Activated naive CD8-positive, alpha-beta T cell (primary cell): Measurements from ENCODE around the gene ZYX.

Source experiments
- H3K27ac Mint-ChIP-seq: one replicate; pipeline ENCODE4 v1.8.0; 2021; ENCODE audit warnings: mixed read lengths
- H3K27me3 Mint-ChIP-seq: one replicate; pipeline ENCODE4 v1.8.0; 2021; ENCODE audit warnings: mixed read lengths
- H3K36me3 Mint-ChIP-seq: one replicate; pipeline ENCODE4 v1.8.0; 2021; ENCODE audit warnings: mixed read lengths
- H3K4me1 Mint-ChIP-seq: one replicate; pipeline ENCODE4 v1.8.0; 2021; ENCODE audit warnings: low read depth, mixed read lengths
- H3K4me3 Mint-ChIP-seq: one replicate; pipeline ENCODE4 v1.8.0; 2021; ENCODE audit warnings: mild to moderate bottlenecking, mixed read lengths
- H3K9me3 Mint-ChIP-seq: one replicate; pipeline ENCODE4 v1.8.0; 2021; ENCODE audit warnings: low read depth, mixed read lengths

The ZYX gene

DNA sequence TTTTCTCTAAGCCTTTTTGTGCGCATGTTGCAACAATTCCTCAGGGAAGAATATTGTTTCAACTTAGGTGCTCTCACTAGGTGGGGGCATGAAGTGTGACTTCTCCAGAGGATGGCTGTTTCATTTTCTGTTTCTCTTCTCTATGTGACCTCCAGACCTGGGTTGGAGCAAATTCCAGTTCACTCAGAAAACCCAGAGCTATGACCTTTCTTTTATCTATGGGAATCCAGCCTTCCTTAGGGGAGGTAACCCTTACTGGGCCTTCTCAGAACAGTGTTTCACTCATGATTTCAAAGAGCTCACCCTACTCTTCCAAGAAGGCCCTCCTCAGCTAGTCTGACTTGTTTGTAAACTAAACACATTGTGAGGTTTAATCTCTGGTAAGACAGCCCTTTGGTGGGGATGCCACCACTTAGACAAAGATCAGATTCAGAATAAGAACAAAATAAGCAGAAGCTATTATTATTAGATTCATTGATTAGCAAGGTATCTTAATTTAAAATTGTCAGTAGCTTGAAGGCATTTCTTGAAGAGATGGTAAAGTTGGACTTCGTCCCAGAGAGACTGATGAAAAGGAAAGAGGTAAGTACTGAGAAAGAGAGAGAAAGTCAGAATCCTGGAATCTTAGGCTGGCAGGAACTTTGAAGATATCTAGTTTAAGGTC lies 45.5 kb downstream of the ZYX start:
- no peak overlapping the region for H3K4me3 Mint-ChIP-seq
- no peaks in the 10 kb centered on the region for H3K9me3 Mint-ChIP-seq
- H3K36me3 Mint-ChIP-seq = peaks cover 6% of the 10 kb centered on the region
- H3K4me1 Mint-ChIP-seq = peaks cover 13% of the 10 kb centered on the region
- peak overlapping the region; percentile 47 for H3K27ac Mint-ChIP-seq
- no peaks in the 10 kb centered on the region for H3K27me3 Mint-ChIP-seq

- H3K9me3 Mint-ChIP-seq = no peaks in the 10 kb centered on the region
- no peak overlapping the region for H3K27ac Mint-ChIP-seq
- H3K4me1 Mint-ChIP-seq = peaks cover 16% of the 10 kb centered on the region
- H3K36me3 Mint-ChIP-seq = peaks cover 7% of the 10 kb centered on the region
- no peak overlapping the region for H3K4me3 Mint-ChIP-seq
- no peaks in the 10 kb centered on the region for H3K27me3 Mint-ChIP-seq
Observed at GRCh38 chr7:143429770-143430698, 48.9 kb downstream of the ZYX start.

- H3K9me3 Mint-ChIP-seq = no peaks in the 10 kb centered on the region
- no peak overlapping the region for H3K4me3 Mint-ChIP-seq
- H3K4me1 Mint-ChIP-seq = peaks cover 16% of the 10 kb centered on the region
- H3K27ac Mint-ChIP-seq = no peak overlapping the region
- H3K27me3 Mint-ChIP-seq = no peaks in the 10 kb centered on the region
- H3K36me3 Mint-ChIP-seq = peaks cover 11% of the 10 kb centered on the region
Observed at GRCh38 chr7:143431109-143431508, 50.0 kb downstream of the ZYX start.

DNA sequence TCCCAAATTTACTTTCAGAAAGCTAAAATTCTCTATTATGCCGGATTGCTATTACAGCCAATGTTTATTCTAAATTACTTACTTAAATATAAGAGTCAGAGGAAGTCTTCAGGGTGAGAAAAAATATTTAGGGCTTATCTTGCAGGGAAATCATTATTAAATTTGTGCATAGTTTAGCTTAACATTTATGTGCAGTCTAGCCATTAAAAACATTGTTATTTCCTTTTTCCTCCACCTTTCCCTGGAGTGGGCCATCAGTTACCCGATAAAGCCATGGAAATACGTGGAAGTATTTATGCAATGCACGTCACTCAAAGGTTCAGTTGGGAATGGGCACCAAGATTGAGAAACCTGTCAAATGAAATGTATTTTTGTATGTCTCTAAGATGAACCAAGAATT lies 52.6 kb downstream of the ZYX start:
- no peak overlapping the region for H3K27ac Mint-ChIP-seq
- peaks cover 32% of the 10 kb centered on the region for H3K4me1 Mint-ChIP-seq
- no peaks in the 10 kb centered on the region for H3K27me3 Mint-ChIP-seq
- peaks cover 12% of the 10 kb centered on the region for H3K36me3 Mint-ChIP-seq
- H3K4me3 Mint-ChIP-seq = no peak overlapping the region
- no peaks in the 10 kb centered on the region for H3K9me3 Mint-ChIP-seq

- Mint-ChIP-seq H3K9me3 (no peaks in the 10 kb centered on the region), H3K27me3 (no peaks in the 10 kb centered on the region), H3K4me1 (peaks cover 34% of the 10 kb centered on the region), H3K27ac (no peak overlapping the region), H3K4me3 (no peak overlapping the region), H3K36me3 (peaks cover 14% of the 10 kb centered on the region)
Observed at GRCh38 chr7:143434660-143435059, 53.5 kb downstream of the ZYX start.

DNA sequence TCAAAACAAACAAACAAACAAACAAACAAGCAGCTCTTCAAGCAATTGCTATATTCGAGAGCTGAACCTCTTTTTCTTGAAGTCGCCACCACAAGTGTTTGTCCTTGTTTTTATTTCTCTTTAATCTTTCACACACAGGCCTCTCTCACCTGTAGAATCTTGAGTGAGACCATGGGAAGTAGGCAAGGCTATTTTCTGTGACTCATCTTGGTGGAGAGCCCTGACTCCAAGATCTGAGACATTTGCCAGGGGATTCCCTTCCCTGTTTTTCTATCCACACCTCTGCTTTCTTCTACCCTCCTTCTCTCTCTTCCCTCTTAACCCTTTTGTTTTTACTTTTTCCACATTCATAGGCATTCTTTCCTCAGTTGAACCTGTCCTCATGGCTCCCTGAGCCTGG lies 54.1 kb downstream of the ZYX start:
- H3K9me3 Mint-ChIP-seq = no peaks in the 10 kb centered on the region
- H3K27ac Mint-ChIP-seq = no peak overlapping the region
- H3K4me3 Mint-ChIP-seq = no peak overlapping the region
- H3K27me3 Mint-ChIP-seq = no peaks in the 10 kb centered on the region
- H3K4me1 Mint-ChIP-seq = peaks cover 34% of the 10 kb centered on the region
- H3K36me3 Mint-ChIP-seq = peaks cover 17% of the 10 kb centered on the region

DNA sequence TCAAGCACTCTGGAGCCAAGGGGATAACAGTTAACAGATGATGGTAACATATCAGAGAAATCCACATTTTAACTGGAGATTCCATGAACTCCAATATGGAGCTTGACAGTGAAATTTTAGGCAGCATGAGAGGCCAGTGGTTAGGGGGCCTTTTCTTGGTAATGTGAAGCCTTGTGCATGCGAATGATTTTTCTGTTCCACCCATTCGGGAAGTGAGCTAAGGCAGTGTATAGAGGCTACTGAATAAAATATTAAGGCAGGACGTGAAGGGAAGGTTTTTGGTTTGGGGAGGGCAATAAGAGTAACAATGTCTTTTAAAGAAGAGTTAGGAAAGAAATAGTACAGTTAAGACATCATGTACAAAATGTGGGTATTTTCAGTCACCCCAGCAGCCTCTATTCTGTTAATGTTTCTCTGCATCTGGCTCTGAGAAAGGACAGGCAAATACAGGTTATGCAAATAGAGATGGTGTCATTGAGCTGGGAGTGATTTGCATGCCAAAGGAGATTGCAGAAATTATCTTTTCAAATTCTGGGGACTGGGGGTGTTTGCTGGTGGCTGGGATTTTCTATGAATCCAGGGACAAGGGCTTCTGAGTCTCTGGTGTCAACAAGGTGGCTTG lies 55.3 kb downstream of the ZYX start:
- Mint-ChIP-seq H3K4me1 (peaks cover 34% of the 10 kb centered on the region), H3K9me3 (no peaks in the 10 kb centered on the region), H3K27ac (peak overlapping the region; percentile 16), H3K4me3 (no peak overlapping the region), H3K27me3 (no peaks in the 10 kb centered on the region), H3K36me3 (peaks cover 20% of the 10 kb centered on the region)

- Mint-ChIP-seq H3K4me3 (no peak overlapping the region), H3K27ac (peak overlapping the region; percentile 25), H3K9me3 (no peaks in the 10 kb centered on the region), H3K4me1 (peaks cover 31% of the 10 kb centered on the region), H3K27me3 (no peaks in the 10 kb centered on the region), H3K36me3 (peaks cover 27% of the 10 kb centered on the region)
Observed at GRCh38 chr7:143437578-143437977, 56.4 kb downstream of the ZYX start.

GRCh38 chr7:143439866-143440265 lies 58.7 kb downstream of the ZYX start:
- Mint-ChIP-seq H3K36me3 (peaks cover 26% of the 10 kb centered on the region), H3K4me3 (no peak overlapping the region), H3K9me3 (no peaks in the 10 kb centered on the region), H3K27ac (no peak overlapping the region), H3K4me1 (peaks cover 31% of the 10 kb centered on the region), H3K27me3 (no peaks in the 10 kb centered on the region)
